GM18858 (cell line): ENCODE results near the gene CACNA2D1.
"Not testable (repeated sequence)": the region's sequence is repeated elsewhere in the genome, so short reads cannot be mapped to it uniquely, and the experiment has no call there.

ENCODE experiments used
- ATAC-seq: cut with Tn5 transposase; IDR thresholded peaks from one replicate; pipeline ENCODE4 v1.9.1; 2021; ENCODE audit not compliant: unreplicated experiment

Gene CACNA2D1

GRCh38 chr7:82173400-82174021, 270.1 kb downstream of the CACNA2D1 start:
- no peak for ATAC-seq

- no peak for ATAC-seq
These were observed 270.7 kb downstream of the CACNA2D1 start for GRCh38 chr7:82172881-82173280.

- ATAC-seq: no peak
These were observed 271.6 kb downstream of the CACNA2D1 start for GRCh38 chr7:82172017-82172416.

- no peak for ATAC-seq
These were observed 275.8 kb downstream of the CACNA2D1 start for GRCh38 chr7:82167558-82168314.

- no peak for ATAC-seq
These were observed 277.1 kb downstream of the CACNA2D1 start for GRCh38 chr7:82166260-82167015.

- ATAC-seq: no peak
These were observed 278.8 kb downstream of the CACNA2D1 start for GRCh38 chr7:82164813-82165212.

- no peak for ATAC-seq
These were observed 279.2 kb downstream of the CACNA2D1 start for GRCh38 chr7:82164410-82164809.

- no peak for ATAC-seq
These were observed 280.0 kb downstream of the CACNA2D1 start for GRCh38 chr7:82163586-82163985.

GRCh38 chr7:82162289-82162688, 281.3 kb downstream of the CACNA2D1 start:
- ATAC-seq: no peak

- no peak for ATAC-seq
These were observed 285.2 kb downstream of the CACNA2D1 start for GRCh38 chr7:82158327-82158726.

GRCh38 chr7:82156893-82157292, 286.7 kb downstream of the CACNA2D1 start:
- ATAC-seq: no peak

- ATAC-seq: no peak
These were observed 287.4 kb downstream of the CACNA2D1 start for GRCh38 chr7:82156168-82156567.

GRCh38 chr7:82154728-82155127, 288.8 kb downstream of the CACNA2D1 start:
- no peak for ATAC-seq

GRCh38 chr7:82153776-82154175, 289.8 kb downstream of the CACNA2D1 start:
- ATAC-seq: no peak

- no peak for ATAC-seq
These were observed 290.7 kb downstream of the CACNA2D1 start for GRCh38 chr7:82152858-82153257.

GRCh38 chr7:82146491-82146890, 297.1 kb downstream of the CACNA2D1 start:
- no peak for ATAC-seq

- no peak for ATAC-seq
These were observed 301.2 kb downstream of the CACNA2D1 start for GRCh38 chr7:82142263-82142864.

GRCh38 chr7:82141427-82141826, 302.1 kb downstream of the CACNA2D1 start:
- no peak for ATAC-seq

- ATAC-seq: not testable (repeated sequence)
These were observed 303.0 kb downstream of the CACNA2D1 start for GRCh38 chr7:82140608-82141007.

GRCh38 chr7:82131215-82131614, 312.4 kb downstream of the CACNA2D1 start:
- ATAC-seq: no peak

- ATAC-seq: no peak
These were observed 314.5 kb downstream of the CACNA2D1 start for GRCh38 chr7:82129091-82129490.
